Neuronal stem cell (in vitro differentiated cells): ENCODE results near the gene CDK5R2.

Experiments used
- DNase-seq: peaks from one replicate; pipeline ENCODE4 v3.0.0-alpha.2; 2013; ENCODE audit warnings: low spot score
- H2AFZ ChIP-seq: one replicate; pipeline ENCODE4 v1.6.1; 2013; ENCODE audit warnings: mild to moderate bottlenecking, low read length, inconsistent platforms
- H2AK5ac ChIP-seq: 2 replicates; pipeline ENCODE4 v1.6.1; 2013; ENCODE audit warnings: low read depth, mild to moderate bottlenecking, inconsistent platforms, low read length, moderate library complexity, mixed read lengths
- H2BK120ac ChIP-seq: 2 replicates; pipeline ENCODE4 v1.6.1; 2013; ENCODE audit warnings: low read depth, mild to moderate bottlenecking, inconsistent platforms, low read length, moderate library complexity, mixed read lengths
- H2BK12ac ChIP-seq: one replicate; pipeline ENCODE4 v1.6.1; 2013; ENCODE audit warnings: low read length, inconsistent platforms
- H2BK15ac ChIP-seq: 2 replicates; pipeline ENCODE4 v1.6.1; 2013; ENCODE audit warnings: mild to moderate bottlenecking, low read length, inconsistent platforms, mixed read lengths
- H2BK5ac ChIP-seq: one replicate; pipeline ENCODE4 v1.6.1; 2013; ENCODE audit warnings: inconsistent platforms, mild to moderate bottlenecking, low read length, moderate library complexity
- H3K14ac ChIP-seq: one replicate; pipeline ENCODE4 v1.6.1; 2013; ENCODE audit warnings: low read length, inconsistent platforms
- H3K18ac ChIP-seq: 2 replicates; pipeline ENCODE4 v1.6.1; 2013; ENCODE audit warnings: low read length, inconsistent platforms
- H3K23ac ChIP-seq: 2 replicates; pipeline ENCODE4 v1.6.1; 2013; ENCODE audit warnings: low read depth, mild to moderate bottlenecking, mixed read lengths, low read length, inconsistent platforms; ENCODE audit not compliant: poor library complexity
- H3K27ac ChIP-seq: replicated peaks from 3 replicates; pipeline ENCODE4 v1.5.1; 2013; ENCODE audit warnings: low read length, inconsistent platforms
- H3K27me3 ChIP-seq, 3 experiments: 2 replicates each; pipeline ENCODE4 v1.6.1; 2013; ENCODE audit warnings: low read length in 3 of 3, mild to moderate bottlenecking in 2 of 3, inconsistent platforms in 1 of 3, low read depth in 1 of 3, mixed read lengths in 1 of 3, moderate library complexity in 1 of 3; ENCODE audit not compliant: control insufficient read depth in 3 of 3, insufficient read depth in 3 of 3
- H3K36me3 ChIP-seq, 2 donors: replicated peaks in 1 of 2; 2 replicates each; pipeline ENCODE4 v1.6.1; 2013; ENCODE audit warnings: low read length in 2 of 2; ENCODE audit not compliant: control insufficient read depth in 2 of 2, insufficient read depth in 2 of 2
- H3K4ac ChIP-seq: 2 replicates; pipeline ENCODE4 v1.6.1; 2013; ENCODE audit warnings: inconsistent platforms, mild to moderate bottlenecking, low read length, moderate library complexity
- H3K4me1 ChIP-seq, 2 donors: 1 replicate in 1 of 2; 2 replicates in 1 of 2; pipeline ENCODE4 v1.6.1; 2013; ENCODE audit warnings: low read length in 2 of 2, low read depth in 1 of 2; ENCODE audit not compliant: control insufficient read depth in 2 of 2, insufficient read depth in 1 of 2
- H3K4me2 ChIP-seq: one replicate; pipeline ENCODE4 v1.6.1; 2013; ENCODE audit warnings: mild to moderate bottlenecking, low read length, inconsistent platforms; ENCODE audit not compliant: insufficient read depth, poor library complexity, severe bottlenecking
- H3K4me3 ChIP-seq, 2 donors: 2 replicates each; pipeline ENCODE4 v1.5.1; 2013; ENCODE audit warnings: low read length in 2 of 2, mild to moderate bottlenecking in 2 of 2, inconsistent platforms in 1 of 2, moderate library complexity in 1 of 2
- H3K79me1 ChIP-seq: one replicate; pipeline ENCODE4 v1.6.1; 2013; ENCODE audit warnings: low read depth, mild to moderate bottlenecking, inconsistent platforms, low read length, moderate library complexity
- H3K9ac ChIP-seq: one replicate; pipeline ENCODE4 v1.6.1; 2013; ENCODE audit warnings: mild to moderate bottlenecking, low read depth, low read length, inconsistent platforms; ENCODE audit not compliant: poor library complexity
- H3K9me3 ChIP-seq, 2 donors: replicated peaks in 1 of 2; 2 replicates each; pipeline versions ENCODE3 to v1.6.1; 2013; ENCODE audit warnings: low read length in 2 of 2, mild to moderate bottlenecking in 2 of 2, inconsistent platforms in 1 of 2, low read depth in 1 of 2, mixed read lengths in 1 of 2, moderate library complexity in 1 of 2; ENCODE audit not compliant: control insufficient read depth in 2 of 2, insufficient read depth in 1 of 2
- H4K8ac ChIP-seq: one replicate; pipeline ENCODE4 v1.6.1; 2013; ENCODE audit warnings: low read depth, mild to moderate bottlenecking, inconsistent platforms, low read length, moderate library complexity
- H4K91ac ChIP-seq: one replicate; pipeline ENCODE4 v1.6.1; 2013; ENCODE audit warnings: low read length, low read depth, mild to moderate bottlenecking, inconsistent platforms; ENCODE audit not compliant: poor library complexity
- whole genome bisulfite sequencing, 2 donors: extraction: QIAGEN DNeasy Blood & Tissue Kit; methylation state at CpG; one replicate each; pipeline ENCODE4 v1.1.7; 2013; ENCODE audit warnings: missing lambda C conversion rate in 2 of 2, mixed read lengths in 1 of 2; ENCODE audit not compliant: insufficient read length in 2 of 2, insufficient replicate concordance in 1 of 2; ENCODE audit errors: extremely low coverage in 2 of 2; 5-methylcytosine and 5-hydroxymethylcytosine counted together

Gene CDK5R2

GRCh38 chr2:218981881-218982585, 22.6 kb downstream of the CDK5R2 start:
- H2BK120ac ChIP-seq: no peak overlapping the region
- peaks cover 0 to 8% of the 10 kb centered on the region in 2 donors for H3K9me3 ChIP-seq
- H3K4me2 ChIP-seq: peak overlapping the region; percentile 25
- no peak overlapping the region for H3K4ac ChIP-seq
- H3K4me3 ChIP-seq: peak overlapping the region; percentile 10 to 23
- H3K36me3 ChIP-seq: no peaks in the 10 kb centered on the region
- peak overlapping the region; percentile 85 for H2AFZ ChIP-seq
- DNase-seq: no peak
- peak overlapping the region; percentile 56 for H2AK5ac ChIP-seq
- peaks cover 49 to 91% (median 90%) of the 10 kb centered on the region in 3 experiments for H3K27me3 ChIP-seq
- H3K79me1 ChIP-seq: peaks cover 2% of the 10 kb centered on the region
- H3K23ac ChIP-seq: peak overlapping the region; percentile 93
- peak overlapping the region; percentile 64 for H3K18ac ChIP-seq
- no peak overlapping the region for H4K91ac ChIP-seq
- no CpG with 5 or more reads among the region's 69 CpGs for WGBS, 2 donors
- H3K14ac ChIP-seq: peak overlapping the region; percentile 94
- peaks cover 2 to 9% of the 10 kb centered on the region in 2 donors for H3K4me1 ChIP-seq
- H3K9ac ChIP-seq: peak overlapping the region; percentile 84
- no peak overlapping the region for H3K27ac ChIP-seq
- peak overlapping the region; percentile 82 for H4K8ac ChIP-seq
- H2BK5ac ChIP-seq: no peak overlapping the region
- H2BK12ac ChIP-seq: no peak overlapping the region
- no peak overlapping the region for H2BK15ac ChIP-seq

GRCh38 chr2:218982586-218983262, 23.3 kb downstream of the CDK5R2 start:
- no peak overlapping the region for H3K4me2 ChIP-seq
- H3K4me3 ChIP-seq: peak overlapping the region in 1 of 2 donors; percentile 23
- DNase-seq: no peak
- no peak overlapping the region for H2BK15ac ChIP-seq
- no peak overlapping the region for H3K27ac ChIP-seq
- peak overlapping the region; percentile 85 for H2AFZ ChIP-seq
- H2BK120ac ChIP-seq: no peak overlapping the region
- H3K4me1 ChIP-seq: peaks cover 2 to 9% of the 10 kb centered on the region in 2 donors
- H3K23ac ChIP-seq: peak overlapping the region; percentile 93
- H3K18ac ChIP-seq: peak overlapping the region; percentile 60
- H3K79me1 ChIP-seq: peaks cover 2% of the 10 kb centered on the region
- peak overlapping the region; percentile 56 for H2AK5ac ChIP-seq
- no peak overlapping the region for H4K91ac ChIP-seq
- no peaks in the 10 kb centered on the region for H3K36me3 ChIP-seq
- H3K9ac ChIP-seq: no peak overlapping the region
- H3K4ac ChIP-seq: no peak overlapping the region
- no peak overlapping the region for H3K14ac ChIP-seq
- H2BK5ac ChIP-seq: no peak overlapping the region
- peaks cover 53 to 91% (median 90%) of the 10 kb centered on the region in 3 experiments for H3K27me3 ChIP-seq
- no peak overlapping the region for H2BK12ac ChIP-seq
- no peak overlapping the region for H4K8ac ChIP-seq
- H3K9me3 ChIP-seq: peaks cover 0 to 8% of the 10 kb centered on the region in 2 donors
- no CpG with 5 or more reads among the region's 28 CpGs for WGBS, 2 donors

GRCh38 chr2:218983263-218983933, 23.9 kb downstream of the CDK5R2 start:
- peaks cover 55 to 94% (median 94%) of the 10 kb centered on the region in 3 experiments for H3K27me3 ChIP-seq
- no CpG with 5 or more reads among the region's 23 CpGs for WGBS, 2 donors
- H2BK5ac ChIP-seq: no peak overlapping the region
- no peak overlapping the region for H3K27ac ChIP-seq
- no peak overlapping the region for H3K23ac ChIP-seq
- no peak overlapping the region for H2BK120ac ChIP-seq
- H2BK12ac ChIP-seq: no peak overlapping the region
- no peak overlapping the region for H2AK5ac ChIP-seq
- H3K4ac ChIP-seq: no peak overlapping the region
- DNase-seq: no peak
- H3K18ac ChIP-seq: no peak overlapping the region
- no peak overlapping the region for H3K4me2 ChIP-seq
- no peak overlapping the region for H3K4me3 ChIP-seq
- peaks cover 2% of the 10 kb centered on the region for H3K79me1 ChIP-seq
- no peak overlapping the region for H2AFZ ChIP-seq
- no peak overlapping the region for H3K14ac ChIP-seq
- peaks cover 2 to 9% of the 10 kb centered on the region in 2 donors for H3K4me1 ChIP-seq
- H3K9me3 ChIP-seq: peaks cover 0 to 8% of the 10 kb centered on the region in 2 donors
- H2BK15ac ChIP-seq: no peak overlapping the region
- no peak overlapping the region for H4K8ac ChIP-seq
- H3K9ac ChIP-seq: no peak overlapping the region
- no peak overlapping the region for H4K91ac ChIP-seq
- no peaks in the 10 kb centered on the region for H3K36me3 ChIP-seq

- DNase-seq: no peak
- no peak overlapping the region for H2AK5ac ChIP-seq
- H3K4me3 ChIP-seq: no peak overlapping the region
- no peak overlapping the region for H4K8ac ChIP-seq
- H3K4me1 ChIP-seq: peaks cover 2 to 9% of the 10 kb centered on the region in 2 donors
- peaks cover 0 to 8% of the 10 kb centered on the region in 2 donors for H3K9me3 ChIP-seq
- no peak overlapping the region for H3K9ac ChIP-seq
- H2AFZ ChIP-seq: peak overlapping the region; percentile 77
- no peak overlapping the region for H3K27ac ChIP-seq
- H3K4me2 ChIP-seq: no peak overlapping the region
- H2BK12ac ChIP-seq: no peak overlapping the region
- no peak overlapping the region for H3K18ac ChIP-seq
- H3K36me3 ChIP-seq: no peaks in the 10 kb centered on the region
- WGBS, 2 donors: no CpG with 5 or more reads among the region's 10 CpGs
- H2BK5ac ChIP-seq: no peak overlapping the region
- no peak overlapping the region for H2BK15ac ChIP-seq
- H2BK120ac ChIP-seq: no peak overlapping the region
- no peak overlapping the region for H4K91ac ChIP-seq
- peaks cover 55 to 94% (median 94%) of the 10 kb centered on the region in 3 experiments for H3K27me3 ChIP-seq
- peaks cover 2% of the 10 kb centered on the region for H3K79me1 ChIP-seq
- no peak overlapping the region for H3K4ac ChIP-seq
- H3K23ac ChIP-seq: no peak overlapping the region
- no peak overlapping the region for H3K14ac ChIP-seq
These were observed 24.4 kb downstream of the CDK5R2 start for GRCh38 chr2:218983934-218984238.
